D341Med (cell line): ENCODE data around the gene SPECC1L.

ENCODE experiments used
- DNase-seq: peaks from one replicate; pipeline ENCODE4 v3.0.0; 2012; ENCODE audit warnings: low spot score

The SPECC1L gene

GRCh38 chr22:24430431-24431308, 160.0 kb downstream of the SPECC1L start:
- no peak for DNase-seq

DNA sequence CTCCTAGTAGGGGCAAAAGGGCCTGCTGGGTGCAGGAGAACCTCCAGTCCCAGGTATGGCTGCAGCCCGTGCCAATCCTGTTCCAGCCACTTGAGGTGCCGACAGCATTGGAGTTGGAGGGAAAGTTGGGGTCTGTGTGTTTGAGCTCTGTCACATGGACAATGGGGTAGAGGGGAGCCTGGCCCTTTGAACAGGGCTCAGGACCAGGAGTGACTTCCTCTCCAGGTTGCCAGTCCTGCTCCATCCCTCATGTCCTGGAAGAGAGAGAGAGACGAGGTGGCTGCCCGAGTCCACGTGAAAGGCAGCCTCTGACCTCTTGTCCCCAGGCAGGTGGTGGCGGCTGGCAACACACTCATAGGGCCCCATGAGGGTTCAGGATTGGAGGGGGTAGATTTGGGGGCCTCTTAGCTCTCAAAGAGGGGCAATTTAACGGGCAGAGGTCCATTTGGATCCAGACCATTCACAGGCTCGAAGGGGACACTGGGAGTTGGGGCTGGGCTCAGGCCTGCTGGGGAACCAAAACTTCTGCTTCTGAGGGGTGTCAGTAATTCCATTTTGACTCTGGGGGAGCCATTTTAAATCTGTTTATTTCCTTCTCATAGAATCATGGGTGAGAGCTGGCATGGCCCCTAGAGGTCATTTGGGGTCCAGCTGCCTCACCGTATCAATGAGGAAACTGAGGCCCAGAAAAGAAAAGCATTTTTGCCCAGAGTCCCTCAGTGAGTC, 160.8 kb downstream of the SPECC1L start:
- DNase-seq: no peak

GRCh38 chr22:24432059-24432853, 161.6 kb downstream of the SPECC1L start:
- no peak for DNase-seq

DNA sequence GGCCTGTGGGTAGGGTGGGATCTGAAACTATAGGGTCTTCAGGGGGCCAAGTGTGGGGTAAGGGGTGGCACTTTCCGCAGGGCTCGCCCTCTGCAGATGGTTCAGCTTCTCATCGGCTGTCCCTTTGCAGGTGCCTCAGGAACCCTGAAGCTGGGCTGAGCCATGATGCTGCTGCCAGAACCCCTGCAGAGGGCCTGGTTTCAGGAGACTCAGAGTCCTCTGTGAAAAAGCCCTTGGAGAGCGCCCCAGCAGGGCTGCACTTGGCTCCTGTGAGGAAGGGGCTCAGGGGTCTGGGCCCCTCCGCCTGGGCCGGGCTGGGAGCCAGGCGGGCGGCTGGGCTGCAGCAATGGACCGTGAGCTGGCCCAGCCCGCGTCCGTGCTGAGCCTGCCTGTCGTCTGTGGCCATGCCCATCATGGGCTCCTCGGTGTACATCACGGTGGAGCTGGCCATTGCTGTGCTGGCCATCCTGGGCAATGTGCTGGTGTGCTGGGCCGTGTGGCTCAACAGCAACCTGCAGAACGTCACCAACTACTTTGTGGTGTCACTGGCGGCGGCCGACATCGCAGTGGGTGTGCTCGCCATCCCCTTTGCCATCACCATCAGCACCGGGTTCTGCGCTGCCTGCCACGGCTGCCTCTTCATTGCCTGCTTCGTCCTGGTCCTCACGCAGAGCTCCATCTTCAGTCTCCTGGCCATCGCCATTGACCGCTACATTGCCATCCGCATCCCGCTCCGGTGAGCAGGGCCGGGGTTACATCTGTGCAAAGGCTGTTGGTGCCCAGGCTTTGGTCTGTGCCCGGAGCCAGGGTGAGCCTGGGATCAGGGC, 162.6 kb downstream of the SPECC1L start:
- no peak for DNase-seq

DNA sequence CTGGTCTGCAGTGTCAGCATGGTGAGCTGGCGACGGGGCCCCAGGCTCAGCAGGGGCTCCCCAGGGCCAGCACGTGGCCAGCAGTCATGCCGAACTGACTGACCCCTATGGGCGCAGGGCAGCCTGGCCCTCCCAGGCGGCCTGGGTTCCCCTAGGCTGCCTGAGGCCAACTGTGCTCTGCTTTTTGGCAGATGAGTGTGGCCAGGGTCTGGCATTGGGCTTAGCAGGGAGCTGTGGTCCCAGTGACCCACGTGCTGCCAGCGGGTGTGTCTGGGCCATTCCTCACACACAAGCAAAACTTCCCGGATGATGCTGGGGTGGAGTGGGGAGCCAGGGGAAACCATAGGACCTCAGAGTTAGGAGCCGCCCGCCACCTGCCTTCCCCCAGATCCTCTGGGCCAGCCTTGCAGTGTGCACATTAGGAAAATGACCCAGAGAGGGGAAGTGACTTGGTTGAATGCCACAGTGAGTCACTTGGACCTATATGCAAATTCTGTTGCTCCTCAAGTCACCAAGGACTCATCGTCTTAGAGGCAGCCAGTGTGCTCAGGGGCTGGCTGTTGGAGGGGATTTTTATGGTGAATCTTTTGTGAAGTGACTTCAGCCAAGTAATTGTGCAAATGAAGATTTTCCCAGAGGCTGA, 163.3 kb downstream of the SPECC1L start:
- no peak for DNase-seq

GRCh38 chr22:24434471-24435322, 164.1 kb downstream of the SPECC1L start:
- no peak for DNase-seq

- DNase-seq: no peak
Measured at GRCh38 chr22:24435323-24435645, 164.7 kb downstream of the SPECC1L start.

DNA sequence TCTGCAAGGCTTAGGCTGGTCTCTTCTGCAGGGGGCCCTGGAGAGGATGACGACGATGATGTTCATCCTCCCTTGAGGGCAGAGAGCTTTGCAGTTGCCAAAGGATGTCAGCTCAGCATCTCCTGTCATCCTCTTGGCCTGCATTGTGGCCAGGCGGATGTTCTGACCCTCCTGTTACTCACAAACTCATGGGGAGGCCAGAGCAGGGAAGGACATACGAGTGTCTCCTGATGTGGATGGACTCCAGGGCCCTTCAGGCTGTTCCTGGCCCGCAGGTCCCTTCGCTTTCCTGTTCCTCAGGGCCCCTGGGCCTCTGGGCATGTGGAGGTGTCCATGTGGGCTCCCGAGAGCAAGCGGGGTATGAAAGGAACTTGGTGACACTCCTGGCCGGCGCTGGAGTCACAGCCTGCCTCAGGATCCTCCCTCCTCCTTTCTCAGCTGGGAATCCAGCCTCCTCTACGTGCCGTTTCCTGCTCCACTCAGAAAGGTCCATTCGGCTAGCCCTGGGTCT, 165.3 kb downstream of the SPECC1L start:
- DNase-seq: no peak

GRCh38 chr22:24436553-24436952, 165.9 kb downstream of the SPECC1L start:
- DNase-seq: no peak

- no peak for DNase-seq
Measured at GRCh38 chr22:24437091-24437490, 166.5 kb downstream of the SPECC1L start.

DNA sequence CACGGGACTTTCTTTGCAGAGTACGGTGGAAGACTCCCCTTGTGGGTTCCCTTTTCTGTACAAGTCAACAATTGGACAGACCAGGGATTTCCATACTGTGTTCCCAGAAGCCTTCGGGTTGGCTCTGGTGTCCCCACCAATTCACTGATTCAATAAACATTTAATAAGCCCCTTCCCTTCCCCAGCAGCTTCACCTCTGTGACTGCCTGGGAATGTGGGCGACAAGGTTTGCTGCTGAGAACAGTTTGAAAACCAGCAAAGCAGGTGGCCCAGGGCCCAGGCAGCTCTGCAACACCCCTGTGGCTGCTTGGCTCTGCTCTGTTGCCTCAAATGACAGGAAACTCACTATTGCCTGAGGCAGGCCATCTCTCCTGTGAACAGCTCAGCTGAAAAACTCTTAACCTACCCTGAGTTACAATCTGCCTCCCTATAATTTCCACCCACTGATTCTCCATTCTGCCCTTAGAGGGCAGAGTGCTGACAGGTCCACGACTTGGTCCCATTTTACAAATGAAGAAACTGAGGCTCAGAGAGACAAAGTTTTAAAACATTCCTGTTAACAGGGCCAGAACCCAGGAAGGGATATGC, 167.2 kb downstream of the SPECC1L start:
- no peak for DNase-seq

GRCh38 chr22:24440270-24440717, 169.7 kb downstream of the SPECC1L start:
- no peak for DNase-seq

- peak; percentile 27 for DNase-seq
Measured at GRCh38 chr22:24440718-24441405, 170.2 kb downstream of the SPECC1L start.

- DNase-seq: peak; percentile 48
Measured at GRCh38 chr22:24441406-24442351, 171.0 kb downstream of the SPECC1L start.

DNA sequence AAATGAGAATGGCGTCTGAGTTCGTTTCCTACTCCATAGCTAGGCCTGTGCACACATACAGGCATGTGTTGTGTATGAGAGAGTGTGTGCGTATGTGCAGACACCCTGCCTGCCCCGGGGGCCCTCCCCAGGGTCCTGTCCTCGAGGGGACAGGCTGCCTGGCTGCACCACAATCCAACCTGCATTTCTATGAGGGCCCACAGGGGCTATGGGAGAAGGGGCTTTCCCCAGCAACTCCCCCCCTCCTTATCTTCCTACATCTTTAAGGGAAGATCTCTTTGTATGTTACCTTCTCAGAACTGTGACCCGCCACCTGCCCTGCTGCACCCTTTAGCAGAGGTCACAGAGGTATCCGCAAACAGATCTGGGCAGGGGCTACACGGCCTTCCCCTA, 171.7 kb downstream of the SPECC1L start:
- no peak for DNase-seq

- no peak for DNase-seq
Measured at GRCh38 chr22:24443668-24444067, 173.0 kb downstream of the SPECC1L start.

DNA sequence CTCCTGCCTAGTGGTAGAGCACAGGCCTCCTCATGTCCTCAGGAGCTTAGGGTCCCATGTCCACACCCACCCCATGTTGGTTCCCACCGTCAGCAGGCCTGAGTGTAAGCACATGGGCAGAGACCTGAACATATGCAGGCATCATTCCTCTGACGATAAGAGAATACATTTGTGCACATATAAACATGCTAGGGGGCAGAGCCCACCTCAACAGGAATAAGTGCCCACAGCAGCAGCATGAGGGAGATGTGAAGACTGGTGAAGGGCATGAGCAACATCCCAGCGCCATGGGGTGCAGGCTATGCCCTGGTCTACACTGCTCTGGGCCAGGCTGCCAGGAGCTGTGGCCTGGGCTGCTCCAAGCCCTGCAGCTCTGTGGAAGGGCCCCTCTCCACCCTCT, 173.6 kb downstream of the SPECC1L start:
- DNase-seq: no peak
